IPS-NIHi7 (cell line): ENCODE measurements around the gene PRIM2.
"Not testable (repeated sequence)": the region's sequence is repeated elsewhere in the genome, so short reads cannot be mapped to it uniquely, and the experiment has no call there.

Experiments used
- DNase-seq: peaks from one replicate; pipeline ENCODE4 v3.0.0; 2012; ENCODE audit warnings: mixed read lengths; ENCODE audit errors: extremely low spot score

The PRIM2 gene

GRCh38 chr6:57445379-57445778 lies 127.9 kb downstream of the PRIM2 start:
- not testable (repeated sequence) for DNase-seq

DNA sequence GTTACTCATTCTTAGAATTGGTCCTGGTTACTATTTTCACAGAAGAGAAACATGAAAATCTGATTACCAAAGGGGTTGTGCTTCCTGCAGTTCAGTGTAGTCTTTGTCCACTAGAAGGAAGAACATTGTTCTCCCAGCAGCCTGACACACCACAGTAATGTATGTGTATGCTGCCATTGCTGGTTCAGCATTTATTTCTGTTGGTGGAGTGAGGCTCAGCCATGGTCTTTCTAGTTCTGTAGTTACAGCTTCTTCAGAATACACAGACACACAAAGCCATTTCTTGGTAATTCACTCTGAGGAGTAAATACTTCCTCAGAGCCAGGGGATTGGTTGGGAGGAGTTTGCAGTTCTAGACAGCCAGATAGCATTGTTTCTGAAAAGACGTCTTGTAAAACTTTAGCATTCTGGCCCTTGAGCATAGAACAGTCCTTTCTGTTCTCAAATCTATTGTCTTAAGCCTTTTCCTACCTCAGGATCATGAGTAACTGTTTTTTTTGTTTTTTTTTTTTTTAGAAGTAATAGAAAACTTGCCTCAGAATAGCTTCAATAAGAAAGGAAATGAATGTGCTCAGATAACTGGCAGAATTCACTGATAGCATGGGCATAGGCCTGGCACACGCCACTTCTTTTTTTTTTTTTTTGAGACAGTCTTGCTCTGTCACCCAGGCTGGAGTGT lies 128.5 kb downstream of the PRIM2 start:
- not testable (repeated sequence) for DNase-seq

DNA sequence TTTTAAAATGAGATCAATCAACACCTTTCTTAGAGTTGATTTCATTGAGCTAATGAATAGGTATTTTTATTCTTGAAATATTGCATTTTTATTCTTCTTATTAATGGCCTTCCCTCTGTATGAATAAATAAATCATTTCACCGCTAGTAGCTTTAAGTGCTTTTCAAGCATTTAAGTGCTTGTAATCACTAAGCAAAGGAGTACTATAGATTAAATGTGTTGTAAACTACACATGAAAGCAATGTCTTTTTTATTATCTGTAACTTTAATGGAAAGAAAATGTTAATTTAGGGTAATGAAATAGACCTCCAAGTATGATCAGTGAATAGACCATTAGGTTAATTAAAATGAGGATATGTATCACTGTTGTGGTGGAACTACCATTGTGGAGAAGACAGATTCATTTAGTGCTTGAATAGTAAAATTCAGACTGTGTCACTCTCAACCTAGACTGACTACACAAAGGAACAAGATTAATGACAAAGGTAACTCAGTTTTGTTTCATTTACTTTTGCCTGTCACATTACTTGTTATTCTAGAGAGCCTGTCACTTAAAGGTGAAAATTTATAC lies 132.2 kb downstream of the PRIM2 start:
- DNase-seq: not testable (repeated sequence)

- not testable (repeated sequence) for DNase-seq
Observed at GRCh38 chr6:57459781-57460180, 142.4 kb downstream of the PRIM2 start.

- DNase-seq: not testable (repeated sequence)
Observed at GRCh38 chr6:57461022-57461421, 143.6 kb downstream of the PRIM2 start.

DNA sequence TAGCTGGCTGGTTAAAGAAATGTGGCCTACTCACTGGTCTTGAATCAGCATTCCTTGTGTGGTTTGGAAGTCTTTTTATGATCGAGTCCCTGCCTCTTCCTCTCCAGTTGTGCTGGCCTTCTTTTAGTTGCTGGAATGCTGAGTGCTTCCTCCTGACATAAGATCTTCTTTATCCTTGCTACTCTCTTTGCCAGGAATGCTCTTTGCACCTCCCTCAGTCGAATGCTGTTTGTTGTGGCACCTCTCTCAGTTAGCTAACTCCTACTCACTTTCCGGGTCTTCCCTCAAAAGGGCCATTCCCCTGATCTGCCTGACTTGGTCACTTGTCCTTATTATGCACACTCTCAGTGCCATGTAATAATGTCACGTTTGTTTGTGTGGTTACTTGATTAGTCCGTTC lies 146.4 kb downstream of the PRIM2 start:
- not testable (repeated sequence) for DNase-seq

DNA sequence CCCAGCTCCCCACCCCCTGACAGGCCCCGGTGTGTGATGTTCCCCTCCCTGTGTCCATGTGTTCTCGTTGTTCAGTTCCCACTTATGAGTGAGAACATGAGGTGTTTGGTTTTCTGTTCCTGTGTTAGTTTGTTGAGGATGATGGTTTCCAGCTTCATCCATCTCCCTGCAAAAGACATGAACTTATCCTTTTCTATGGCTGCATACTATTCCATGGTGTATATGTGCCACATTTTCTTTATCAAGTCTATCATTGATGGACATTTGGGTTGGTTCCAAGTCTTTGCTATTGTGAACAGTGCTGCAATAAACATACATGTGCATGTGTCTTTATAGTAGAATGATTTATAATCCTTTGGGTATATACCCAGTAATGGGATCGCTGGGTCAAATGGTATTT lies 148.5 kb downstream of the PRIM2 start:
- not testable (repeated sequence) for DNase-seq

- no peak for DNase-seq
Observed at GRCh38 chr6:57469072-57469471, 151.6 kb downstream of the PRIM2 start.

DNA sequence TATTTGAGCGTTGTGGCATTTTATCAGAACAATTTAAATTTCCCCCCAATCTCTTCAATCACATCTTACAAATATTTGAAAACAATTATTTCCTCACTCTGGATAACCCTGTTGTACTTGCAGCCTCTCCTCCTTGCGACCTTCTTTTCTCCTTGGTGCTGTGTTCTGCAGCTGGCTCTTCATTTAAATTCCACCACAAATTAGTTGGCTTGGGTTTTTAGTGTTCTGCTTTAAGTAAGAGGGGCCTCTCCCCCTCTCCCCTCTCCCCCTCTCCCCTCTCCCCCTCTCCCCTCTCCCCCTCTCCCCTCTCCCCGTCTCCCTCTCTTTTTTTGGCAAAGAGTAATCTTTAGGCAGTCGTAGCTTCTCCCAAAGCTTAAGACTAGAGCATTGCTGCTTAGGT lies 152.7 kb downstream of the PRIM2 start:
- DNase-seq: not testable (repeated sequence)

DNA sequence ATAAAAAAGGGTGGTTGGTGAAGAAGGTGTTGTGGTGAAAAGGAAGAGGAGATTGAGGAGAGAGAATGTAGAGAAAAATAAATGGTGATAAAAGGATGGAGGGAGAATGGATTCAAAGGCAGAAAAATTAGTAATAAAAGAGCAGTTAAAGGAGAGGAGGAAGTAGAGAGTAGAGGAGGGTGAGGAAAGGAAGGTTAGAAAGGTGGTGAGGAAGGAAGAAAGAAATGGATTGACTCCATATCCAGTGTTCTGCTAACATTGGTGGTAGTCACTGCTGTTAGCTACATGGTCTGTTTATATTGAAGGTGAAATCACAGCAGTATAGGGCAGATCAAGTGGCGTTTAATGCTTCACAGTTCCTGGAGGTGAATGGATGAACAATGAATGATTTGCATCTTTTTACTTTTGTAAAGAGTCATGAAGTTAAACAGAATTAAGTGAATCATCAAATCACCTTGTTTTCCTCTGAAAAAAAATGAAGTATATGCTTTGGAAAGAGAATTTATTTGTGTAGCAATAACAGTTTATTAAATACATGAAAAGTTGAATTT lies 154.0 kb downstream of the PRIM2 start:
- DNase-seq: not testable (repeated sequence)

GRCh38 chr6:57472861-57473362 lies 155.5 kb downstream of the PRIM2 start:
- not testable (repeated sequence) for DNase-seq

DNA sequence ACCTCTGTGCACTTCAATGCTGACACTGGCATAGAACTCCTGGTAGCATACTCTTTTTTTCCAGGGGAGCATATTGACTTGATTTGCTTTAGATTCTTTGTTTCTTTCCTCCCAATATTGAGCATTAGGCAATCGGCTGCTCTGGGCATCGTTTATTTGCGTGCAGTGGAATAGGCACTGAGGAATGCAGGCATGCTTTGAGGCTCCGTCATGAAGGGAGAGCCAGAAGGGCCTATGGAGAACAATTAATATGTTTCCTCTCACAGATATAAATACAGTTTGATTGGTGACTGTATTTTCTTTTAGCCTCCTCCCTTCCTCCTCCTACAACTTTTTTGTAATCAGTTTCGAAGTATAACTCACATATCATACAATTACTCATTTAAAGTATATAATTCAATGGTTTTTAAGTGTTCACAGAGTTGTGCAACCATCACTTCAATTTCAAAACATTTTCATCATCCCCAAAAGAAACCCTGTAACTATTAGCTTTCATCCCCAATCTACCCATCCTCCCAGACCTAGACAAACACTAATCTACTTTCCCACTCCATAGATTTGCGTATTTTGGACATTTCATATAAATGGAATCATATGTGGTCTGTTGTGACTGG lies 157.5 kb downstream of the PRIM2 start:
- not testable (repeated sequence) for DNase-seq

GRCh38 chr6:57475656-57476055 lies 158.2 kb downstream of the PRIM2 start:
- DNase-seq: not testable (repeated sequence)

DNA sequence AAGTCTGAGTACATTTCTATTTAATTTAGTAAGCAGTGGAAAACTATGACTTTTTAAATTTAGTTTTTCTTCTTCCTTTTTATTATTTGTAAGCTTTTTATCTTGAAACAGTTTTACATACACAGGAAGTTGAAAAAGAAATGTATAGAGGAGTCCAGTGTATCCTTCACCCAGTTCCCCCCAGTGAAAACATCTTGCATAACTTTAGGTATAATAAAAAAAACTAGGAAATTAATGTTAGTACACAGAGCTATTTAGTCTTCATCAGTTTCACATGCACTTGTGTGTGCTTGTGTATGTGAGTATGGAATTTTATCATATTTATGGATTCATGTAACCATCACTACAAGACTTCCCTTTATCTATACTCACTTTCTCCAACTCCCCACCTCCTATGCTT lies 162.8 kb downstream of the PRIM2 start:
- DNase-seq: not testable (repeated sequence)

DNA sequence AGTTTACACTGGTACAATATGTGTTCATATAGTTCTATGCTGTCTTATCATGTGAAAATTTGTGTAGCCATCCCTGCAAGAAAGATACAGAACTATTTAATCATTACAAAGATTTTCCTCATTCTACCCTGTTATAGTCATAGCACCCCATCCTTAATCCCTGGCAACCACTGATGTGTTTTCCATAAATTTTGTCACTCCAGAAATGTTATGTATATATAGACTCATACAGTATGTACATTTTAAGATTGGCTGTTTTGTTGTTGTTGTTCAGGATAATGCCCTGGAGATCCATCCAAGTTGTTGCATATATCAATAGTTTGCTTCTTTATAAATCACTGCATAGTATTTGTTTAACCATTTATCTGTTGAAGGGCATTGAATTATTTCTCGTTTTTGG lies 163.7 kb downstream of the PRIM2 start:
- not testable (repeated sequence) for DNase-seq

GRCh38 chr6:57482471-57482870 lies 165.0 kb downstream of the PRIM2 start:
- not testable (repeated sequence) for DNase-seq

DNA sequence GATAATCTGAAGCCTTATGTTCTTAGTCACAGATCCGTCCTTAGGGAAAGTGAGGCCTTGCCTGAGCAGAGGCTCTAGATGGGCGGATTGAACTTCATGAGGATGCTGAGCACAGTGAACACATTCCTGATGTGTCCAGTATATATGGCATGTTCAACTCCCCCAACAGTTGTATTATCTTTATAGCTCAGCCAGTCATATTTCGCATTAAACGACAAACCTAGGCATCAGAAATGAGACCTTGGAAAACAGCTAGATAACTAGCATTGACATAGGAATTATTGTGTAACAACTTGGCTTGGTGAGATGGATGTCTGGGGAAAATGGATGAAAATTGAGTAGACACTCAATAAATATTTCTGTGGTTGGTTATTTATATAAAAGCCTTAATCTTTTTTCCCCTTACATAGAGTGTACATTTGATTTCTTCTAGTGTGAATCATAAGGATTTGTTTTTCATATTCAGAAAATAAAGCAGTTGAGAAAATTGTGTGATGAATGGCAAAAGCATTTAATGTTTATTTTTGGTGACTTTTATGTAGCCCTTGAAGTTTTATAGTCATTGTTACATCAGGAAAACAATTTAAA lies 169.2 kb downstream of the PRIM2 start:
- not testable (repeated sequence) for DNase-seq

- DNase-seq: not testable (repeated sequence)
Observed at GRCh38 chr6:57488551-57488950, 171.1 kb downstream of the PRIM2 start.

DNA sequence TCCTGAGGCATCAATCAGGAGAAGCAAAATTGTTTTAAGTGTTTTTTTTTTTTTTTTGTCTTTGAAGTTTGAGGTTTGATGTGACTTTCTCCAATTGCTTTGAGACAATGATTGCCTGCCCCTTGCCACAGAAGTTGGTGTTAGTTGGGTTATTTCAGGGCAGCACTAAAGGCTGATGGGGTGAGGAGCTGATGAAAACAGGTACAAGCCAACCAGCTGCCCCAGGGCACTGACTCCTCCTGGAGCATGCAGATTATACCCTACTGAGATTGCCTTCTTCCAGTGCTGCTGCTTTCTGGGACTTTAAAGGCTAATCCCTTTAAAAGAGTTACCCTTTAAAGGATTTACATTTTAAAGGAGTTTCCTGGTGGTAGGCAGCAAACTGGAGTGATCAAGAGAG lies 172.5 kb downstream of the PRIM2 start:
- DNase-seq: peak; percentile 18

- not testable (repeated sequence) for DNase-seq
Observed at GRCh38 chr6:57491795-57492194, 174.4 kb downstream of the PRIM2 start.

DNA sequence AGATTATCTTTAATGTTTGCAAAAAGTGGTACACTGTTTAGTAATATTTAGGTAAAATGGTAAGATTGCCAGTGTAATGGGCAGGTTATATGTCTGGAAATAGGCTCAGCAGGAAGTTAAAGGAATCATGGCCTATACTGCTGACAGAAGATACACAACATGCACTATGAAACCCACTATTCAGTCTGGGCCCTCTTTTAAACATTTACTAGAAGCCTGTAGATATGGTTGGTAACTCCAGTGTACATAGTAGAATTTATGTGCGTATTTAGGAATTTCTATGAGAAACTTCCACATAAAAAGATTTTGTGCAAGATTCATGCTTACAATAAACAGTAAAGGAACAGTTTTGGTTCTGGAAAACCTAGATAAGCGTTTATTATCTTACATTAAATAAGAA lies 178.8 kb downstream of the PRIM2 start:
- DNase-seq: not testable (repeated sequence)

GRCh38 chr6:57500368-57501021 lies 183.1 kb downstream of the PRIM2 start:
- DNase-seq: not testable (repeated sequence)
